ENCODE data around the gene LRP2.

GRCh38 chr2:169205176-169205575 is 157.2 kb downstream of the LRP2 start:
- TF ChIP-seq EP300 (IDR thresholded peaks at IDR 0.05) (no peak), PHF8 (IDR thresholded peaks at IDR 0.05; ENCODE audit: borderline replicate concordance, low read depth) (no peak), FOSL2 (IDR thresholded peaks at IDR 0.05) (no peak), FOSL2 (CRISPR knock-in tag; IDR thresholded peaks at IDR 0.05) (no peak), NFE2L2 (conservative IDR thresholded peaks at IDR 0.05; ENCODE audit: low read length) (no peak), CHD2 (IDR thresholded peaks at IDR 0.05; ENCODE audit: low read length, partially characterized antibody) (no peak), CTCF (IDR thresholded peaks at IDR 0.05) (no peak)
